Stimulated activated CD8-positive, alpha-beta memory T cell treated with anti-CD3 and anti-CD28 coated beads, Interleukin-4, amount 100 ng/mL, for 48 hours (primary cell): ENCODE measurements around the gene F2RL2.
A peak's percentile ranks its signal among the peaks of the same experiment; 100 is the strongest.

ENCODE experiments used
- DNase-seq: peaks from one replicate; pipeline ENCODE4 v3.0.0-alpha.2; 2020

The F2RL2 gene, protein sequence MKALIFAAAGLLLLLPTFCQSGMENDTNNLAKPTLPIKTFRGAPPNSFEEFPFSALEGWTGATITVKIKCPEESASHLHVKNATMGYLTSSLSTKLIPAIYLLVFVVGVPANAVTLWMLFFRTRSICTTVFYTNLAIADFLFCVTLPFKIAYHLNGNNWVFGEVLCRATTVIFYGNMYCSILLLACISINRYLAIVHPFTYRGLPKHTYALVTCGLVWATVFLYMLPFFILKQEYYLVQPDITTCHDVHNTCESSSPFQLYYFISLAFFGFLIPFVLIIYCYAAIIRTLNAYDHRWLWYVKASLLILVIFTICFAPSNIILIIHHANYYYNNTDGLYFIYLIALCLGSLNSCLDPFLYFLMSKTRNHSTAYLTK

DNA sequence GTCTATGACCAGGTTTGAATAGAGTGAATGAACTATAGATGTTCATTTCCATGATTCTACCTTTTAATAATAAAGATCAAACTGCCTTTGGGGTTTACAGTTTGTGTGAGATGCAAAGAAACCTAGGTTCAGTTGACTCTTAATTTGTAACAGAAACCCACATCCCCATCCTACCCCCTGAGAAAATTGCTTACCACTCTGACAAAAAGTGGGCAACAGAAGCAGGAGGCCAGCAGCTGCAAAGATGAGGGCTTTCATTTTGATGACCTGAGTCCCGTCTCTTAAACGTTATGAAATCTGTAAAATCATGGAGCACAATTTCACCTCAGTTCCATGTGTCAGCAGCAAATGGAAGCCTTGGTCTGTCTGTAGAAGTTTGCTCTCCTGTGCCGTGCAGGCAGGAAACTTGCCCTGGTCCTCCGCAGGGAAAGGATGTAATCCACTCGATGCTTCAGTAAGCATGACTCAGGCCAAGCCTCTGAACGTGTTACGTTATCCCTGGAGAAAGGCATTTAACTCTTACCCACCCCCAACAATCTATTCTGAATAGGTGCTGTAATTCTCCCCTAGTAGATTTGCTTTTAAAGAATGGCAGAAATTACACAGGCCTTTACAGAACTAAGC lies at the start of gene F2RL2:
Gene F2RL2 (minus strand): TSS at position 431 of the 624 bp plus-strand sequence. CDS start 173 bp downstream, at position 258.
- no peak for DNase-seq

DNA sequence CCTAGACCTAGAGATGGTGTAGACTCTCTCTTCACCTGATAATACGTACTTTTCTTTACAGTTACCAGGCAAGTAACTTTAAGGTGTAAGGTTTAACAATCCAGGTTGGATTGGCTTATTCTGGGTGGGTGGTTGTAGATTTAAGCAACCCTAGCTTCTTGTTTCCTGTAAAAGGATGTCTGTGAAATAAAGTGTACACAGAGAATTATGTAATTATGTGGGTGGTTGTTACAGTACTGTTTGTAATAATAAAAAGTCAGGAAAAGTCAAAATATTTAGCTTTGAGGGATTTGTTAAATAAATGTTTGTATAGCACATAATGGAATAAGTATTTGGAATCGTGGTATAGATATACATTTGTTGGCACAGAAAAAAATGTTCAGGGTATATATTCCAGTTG lies 49.0 kb upstream of the F2RL2 start:
- no peak for DNase-seq

DNA sequence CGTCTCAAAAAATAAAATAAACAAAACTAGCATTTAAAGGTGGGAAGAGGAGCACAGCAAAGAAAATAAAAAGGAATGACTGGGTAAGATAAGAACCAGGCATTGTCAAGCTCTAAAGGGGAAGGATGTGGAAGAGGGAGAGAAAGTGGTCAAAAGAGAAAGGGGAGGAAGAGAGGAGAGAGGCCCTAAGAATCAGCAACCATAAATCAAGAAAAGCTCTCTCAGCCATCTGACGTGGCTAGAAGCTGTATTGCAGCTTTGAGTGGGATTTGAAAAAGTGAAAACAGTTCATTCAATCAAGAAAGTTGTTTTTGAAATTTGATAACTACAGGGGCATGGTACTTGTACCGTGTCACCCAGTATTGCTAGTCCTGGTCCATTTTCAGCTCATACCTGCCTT lies 47.3 kb upstream of the F2RL2 start:
- DNase-seq = no peak

DNA sequence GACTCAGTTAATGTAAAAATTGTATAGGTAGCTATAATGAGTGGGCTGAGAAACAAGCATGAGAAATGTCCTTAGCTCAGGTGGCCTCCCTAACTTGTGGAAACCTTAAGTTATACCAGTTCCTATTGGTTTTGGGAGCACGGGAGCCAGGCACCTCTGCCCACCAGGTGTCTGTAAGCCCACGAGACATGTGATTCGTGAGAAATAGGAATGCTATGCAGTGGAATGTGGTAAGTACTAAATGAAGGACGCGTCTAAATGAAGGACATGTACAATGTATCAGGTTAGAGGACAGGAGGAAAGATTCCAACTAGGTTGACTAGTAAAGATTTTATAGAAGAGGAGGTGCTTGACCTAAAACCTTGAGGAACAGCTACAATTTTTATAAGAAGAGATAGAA lies 46.0 kb upstream of the F2RL2 start:
- DNase-seq = no peak

DNA sequence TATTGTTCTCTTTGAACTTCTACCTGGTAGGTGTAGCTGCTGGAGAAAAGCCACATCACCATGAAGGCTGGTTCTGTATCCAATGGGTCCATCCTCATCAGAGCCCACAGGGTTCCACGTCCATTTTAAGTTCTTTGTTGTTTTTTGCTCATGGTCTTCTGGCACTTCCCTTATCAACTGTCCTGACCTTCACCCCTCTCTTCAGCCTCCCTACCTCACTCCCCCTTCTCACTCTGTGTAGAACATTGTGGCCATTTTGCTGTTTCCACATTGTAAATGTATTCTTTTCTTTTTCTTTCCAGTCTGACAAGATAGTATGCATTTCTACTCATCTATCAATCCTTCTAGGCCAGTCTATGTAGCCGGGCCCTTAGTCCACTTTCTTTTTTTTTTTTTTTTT lies 44.3 kb upstream of the F2RL2 start:
- no peak for DNase-seq

DNA sequence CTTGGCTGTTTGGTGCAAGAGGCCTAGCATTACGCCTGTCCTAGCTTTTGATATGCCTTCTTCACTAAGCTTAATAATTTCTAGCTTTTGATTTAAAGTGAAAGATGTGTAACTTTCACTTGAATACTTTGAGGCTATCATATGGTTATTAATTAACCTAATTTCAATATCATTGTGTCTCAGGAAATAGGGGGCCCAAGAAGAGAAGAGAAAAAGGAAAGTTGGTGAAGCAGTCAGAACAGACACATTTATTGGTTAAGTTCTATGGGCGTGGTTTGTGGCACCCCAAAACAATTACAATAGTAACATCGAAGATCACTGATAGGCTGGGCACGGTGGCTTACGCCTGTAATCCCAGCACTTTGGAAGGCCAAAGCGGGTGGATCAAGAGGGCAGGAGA lies 40.9 kb upstream of the F2RL2 start:
- DNase-seq = no peak

DNA sequence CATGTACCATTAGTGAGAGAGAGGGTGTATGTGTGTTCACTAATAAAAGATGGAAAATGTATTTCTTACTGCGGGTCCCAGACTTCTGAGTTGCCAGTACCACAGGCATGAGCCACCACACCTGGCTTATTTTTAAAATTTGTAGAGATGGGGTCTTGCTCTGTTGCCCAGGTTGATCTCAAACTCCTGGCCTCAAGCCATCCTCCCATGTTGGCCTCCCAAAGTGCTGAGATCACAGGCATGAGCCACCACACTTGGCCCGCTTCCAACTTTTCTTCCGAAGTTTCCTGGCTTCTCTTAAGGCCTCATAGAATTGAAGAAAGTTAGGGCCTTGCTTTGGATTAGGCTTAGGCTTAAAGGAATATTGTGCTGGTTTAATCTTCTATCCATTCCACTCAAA lies 40.4 kb upstream of the F2RL2 start:
- no peak for DNase-seq

DNA sequence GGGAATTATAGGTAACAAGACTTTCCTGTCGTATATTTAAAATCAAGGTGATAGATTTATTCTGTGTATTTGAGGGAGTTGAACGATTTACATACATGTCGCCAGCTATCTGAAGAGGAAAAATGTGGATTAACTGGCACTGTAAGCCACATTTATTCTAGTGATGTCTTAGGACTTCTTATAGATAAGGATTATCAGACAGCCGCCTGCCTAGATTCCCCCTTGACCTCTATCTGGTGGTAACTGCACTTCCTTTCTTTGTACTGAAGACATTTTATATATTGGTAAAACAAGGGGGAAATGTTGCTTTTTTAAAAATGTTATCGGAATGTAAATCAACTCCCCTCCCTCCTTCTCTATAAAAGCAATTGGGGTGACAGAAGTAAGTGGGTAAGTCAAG lies 39.3 kb upstream of the F2RL2 start:
- DNase-seq = no peak

DNA sequence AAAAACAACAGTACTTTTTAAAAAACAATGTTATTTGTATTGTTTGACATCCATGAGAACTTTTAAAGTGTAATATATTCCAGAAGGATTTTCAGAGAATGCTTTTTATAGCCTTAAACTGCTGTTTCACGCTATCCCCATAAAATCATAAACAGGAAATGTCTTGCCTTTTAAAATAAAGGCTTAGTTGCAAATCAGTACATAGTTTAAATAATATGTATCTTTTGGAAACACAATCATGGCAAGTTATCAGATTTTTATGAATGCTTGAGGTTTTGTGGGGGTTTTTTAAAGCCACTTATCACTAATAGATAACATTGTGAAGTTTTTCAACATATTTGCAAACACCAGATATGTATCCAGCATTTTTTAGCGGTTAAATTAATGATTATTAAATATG lies 37.2 kb upstream of the F2RL2 start:
- DNase-seq = no peak

DNA sequence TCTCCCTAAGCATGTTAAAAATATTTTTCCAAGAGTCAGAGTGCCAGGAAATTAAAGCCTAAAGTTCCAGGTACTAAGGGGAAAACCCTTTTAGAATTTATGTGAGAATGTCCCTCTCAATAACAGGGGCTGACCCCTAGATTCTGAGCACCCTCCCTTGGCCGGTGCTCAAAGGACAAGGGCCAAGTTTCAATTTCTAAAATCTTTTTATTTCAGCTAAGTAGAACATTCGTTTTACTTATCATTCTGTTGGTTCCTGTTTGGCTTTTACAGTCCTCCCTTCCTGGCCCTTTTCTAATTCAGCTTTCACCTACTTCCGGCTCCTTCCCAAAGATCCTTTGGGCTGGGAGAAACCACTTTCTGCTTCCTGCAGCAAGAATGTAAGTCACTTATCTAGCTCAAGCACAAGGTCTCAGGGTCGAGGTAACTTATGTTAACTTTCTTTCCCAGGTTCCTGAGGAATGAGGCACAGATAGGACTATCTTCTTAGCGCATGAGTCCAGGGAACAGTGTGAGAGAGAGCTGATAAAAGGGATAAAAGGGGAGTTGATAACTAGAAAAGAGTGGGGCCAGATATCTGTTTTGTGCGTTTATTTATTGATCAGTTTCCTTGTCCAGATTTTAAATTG lies 34.6 kb upstream of the F2RL2 start:
- no peak for DNase-seq

DNA sequence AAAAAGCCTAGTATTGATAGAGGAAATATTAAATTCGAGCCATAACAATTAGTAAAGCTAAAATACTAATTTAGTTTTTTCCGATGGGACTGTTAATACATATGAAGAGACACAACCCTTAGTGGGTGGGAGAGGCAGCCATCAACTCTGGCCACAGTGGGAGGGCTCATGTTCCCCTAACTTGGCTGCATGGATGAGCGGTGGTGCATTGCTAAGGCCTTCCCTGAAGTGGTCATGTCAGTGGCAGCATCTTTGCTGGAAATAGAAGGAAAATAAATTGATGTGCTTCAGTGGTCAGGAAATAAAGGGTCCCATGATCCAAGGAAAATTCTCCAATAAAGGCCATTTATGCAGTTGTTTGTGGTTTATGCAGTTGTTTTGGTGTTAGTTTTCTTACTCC lies 33.9 kb upstream of the F2RL2 start:
- DNase-seq = no peak

DNA sequence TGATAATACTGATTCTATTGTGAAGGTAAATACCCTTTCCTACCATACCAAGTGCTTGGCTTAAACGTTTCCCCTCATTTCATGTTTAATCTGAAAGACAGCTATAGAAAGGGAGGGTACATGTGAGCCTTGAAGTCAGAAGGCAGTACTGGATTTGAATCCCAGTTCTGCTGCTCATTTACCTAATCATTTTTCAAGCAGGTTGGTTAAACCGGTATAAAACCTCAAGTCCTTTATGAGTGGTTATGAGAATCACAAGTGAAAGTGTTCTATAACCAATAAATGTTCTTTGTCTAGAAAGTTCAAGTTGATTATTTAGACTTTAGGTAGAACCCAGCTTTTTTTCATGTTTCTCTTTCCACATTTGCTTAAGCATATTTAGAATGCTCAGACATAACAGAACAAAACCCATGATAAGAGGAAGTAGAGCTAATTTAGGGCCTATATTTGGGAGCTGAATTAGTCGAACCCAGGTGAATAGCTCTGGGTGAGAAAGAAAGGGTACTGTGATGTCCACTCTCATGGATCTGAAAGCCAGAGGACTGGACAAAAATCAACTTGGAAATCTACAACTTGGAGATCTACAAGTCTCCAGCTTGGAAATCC lies 29.7 kb upstream of the F2RL2 start:
- DNase-seq = no peak

DNA sequence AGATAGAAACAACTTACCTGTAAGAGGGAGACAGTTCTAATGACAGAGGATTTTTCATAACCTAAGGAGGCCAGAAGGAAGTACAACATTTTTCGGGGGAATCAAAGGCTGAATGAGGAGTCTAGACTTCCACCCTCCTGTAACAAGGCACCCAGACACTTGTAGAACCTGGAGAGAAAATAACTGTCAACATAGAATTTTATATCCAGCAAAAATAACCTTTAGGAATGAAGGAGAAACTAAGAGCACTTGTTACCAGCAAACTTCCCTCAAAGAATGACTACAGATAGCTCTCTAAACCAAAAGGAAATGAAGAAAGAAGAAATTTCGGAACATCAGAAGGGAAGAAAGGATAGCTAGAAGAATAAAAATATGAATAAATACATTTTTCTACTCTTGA lies 25.9 kb upstream of the F2RL2 start:
- DNase-seq = no peak

DNA sequence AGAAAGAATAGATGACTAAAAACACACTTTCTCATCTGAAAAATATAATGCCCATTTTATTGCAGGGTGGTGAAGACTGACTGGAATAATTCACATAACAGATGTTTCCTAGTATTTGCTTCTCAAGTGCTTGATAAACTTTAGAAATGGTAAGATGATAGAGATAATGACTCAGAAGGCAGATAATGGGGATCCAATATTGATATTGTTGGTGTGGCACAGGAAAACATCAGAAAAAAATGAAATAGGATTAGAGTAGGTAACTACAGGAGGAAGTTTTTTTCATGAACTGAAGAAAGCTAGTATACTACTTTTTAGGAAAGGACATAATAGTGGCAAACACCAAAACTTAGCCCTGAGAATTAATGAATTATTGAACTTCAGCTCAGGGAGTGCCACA lies 20.2 kb upstream of the F2RL2 start:
- DNase-seq = no peak

DNA sequence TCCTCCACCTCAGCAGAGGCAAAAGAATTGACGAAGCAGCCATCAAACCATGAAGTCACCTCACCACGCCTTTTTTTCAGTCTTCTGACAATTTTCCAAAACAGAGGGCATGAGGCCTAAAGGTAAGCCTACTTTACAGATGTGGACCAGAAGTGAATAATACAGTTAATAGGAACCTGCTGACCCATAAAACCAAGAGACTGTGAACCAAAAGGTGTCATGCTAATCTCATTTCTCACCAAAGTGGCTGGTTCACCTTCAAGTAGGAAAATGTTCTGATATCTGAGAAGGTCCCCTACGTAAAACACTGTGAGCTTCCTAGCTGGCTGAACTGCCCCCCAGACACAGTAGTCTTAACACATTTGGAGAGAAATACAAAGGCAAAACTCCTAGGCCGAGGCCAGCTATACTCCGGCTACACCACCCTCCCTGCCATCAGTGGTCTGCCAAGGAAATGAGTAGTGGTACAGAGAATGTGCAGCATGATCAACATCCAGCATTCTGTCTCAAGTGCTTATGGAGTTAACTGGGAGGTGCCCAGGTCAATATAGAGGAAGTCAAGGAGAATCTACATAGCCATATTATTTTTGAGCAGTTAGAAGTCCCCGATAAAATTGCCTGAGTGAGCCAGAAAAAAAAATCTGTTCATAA lies 19.3 kb upstream of the F2RL2 start:
- DNase-seq = no peak

DNA sequence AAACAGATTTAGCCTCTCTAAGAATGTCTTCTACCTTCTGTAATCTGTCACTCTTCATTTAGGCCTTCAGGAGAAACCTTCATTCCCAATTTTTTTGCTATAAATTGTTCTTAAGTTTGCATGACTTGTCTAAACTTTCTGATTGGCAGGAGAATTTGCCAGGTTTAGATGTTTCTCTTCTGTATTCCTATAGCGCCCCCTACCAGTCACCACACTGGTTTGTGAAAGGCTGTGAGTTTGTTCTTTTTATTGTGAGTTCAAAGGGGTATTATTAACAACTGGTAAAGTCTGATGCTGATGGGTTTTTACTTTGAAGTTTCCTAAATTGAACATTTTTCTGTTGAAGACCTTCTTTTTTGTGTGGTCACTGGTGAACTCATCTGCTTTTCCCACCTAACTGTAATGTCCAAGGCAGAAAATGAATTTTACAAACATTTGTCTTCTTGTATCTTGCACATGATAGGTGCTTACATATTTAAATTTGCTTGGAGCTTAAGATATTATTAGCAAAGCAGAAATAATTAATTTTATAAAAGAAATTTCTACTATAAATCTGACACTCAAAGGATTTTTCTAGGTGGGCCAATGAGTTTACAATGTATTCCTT lies 18.4 kb upstream of the F2RL2 start:
- peak; percentile 86 for DNase-seq

DNA sequence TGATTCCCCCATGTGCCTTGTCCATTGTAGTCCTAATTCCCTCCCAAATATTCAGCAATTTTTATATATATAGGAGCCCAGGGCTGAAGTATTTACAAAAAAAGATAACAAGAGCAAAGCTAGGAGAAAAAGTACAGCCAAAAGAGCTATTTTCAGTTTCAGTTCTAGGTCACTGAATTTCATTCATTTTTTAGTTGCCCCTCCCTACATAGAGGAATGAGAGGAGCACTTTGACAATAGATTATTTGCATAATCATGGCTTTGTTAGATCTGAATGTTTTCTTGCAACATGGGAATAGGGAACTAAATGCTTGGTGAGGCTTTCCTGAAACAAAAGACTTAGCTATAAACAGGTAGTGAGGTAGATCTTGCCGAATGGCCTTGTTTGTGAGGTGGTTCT lies 15.3 kb upstream of the F2RL2 start:
- no peak for DNase-seq

DNA sequence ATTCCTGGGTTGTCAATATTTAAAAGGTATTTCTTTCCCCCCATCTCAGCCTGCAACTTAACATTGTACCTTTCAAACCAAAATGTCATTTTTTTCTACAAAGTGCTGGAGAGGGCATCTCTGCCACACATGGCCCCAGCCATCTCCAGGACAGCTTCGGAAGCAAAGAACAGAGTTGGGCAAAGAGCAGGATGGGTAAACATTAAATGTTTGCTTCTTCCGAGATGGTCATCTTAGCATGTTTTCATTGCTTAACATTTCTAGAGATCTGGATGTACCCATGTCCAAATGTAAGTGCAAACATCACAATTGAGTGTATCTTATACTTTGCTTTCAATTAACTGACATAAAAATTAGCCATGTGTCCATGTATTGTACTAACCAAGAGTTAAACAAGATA lies 14.3 kb upstream of the F2RL2 start:
- DNase-seq = no peak

DNA sequence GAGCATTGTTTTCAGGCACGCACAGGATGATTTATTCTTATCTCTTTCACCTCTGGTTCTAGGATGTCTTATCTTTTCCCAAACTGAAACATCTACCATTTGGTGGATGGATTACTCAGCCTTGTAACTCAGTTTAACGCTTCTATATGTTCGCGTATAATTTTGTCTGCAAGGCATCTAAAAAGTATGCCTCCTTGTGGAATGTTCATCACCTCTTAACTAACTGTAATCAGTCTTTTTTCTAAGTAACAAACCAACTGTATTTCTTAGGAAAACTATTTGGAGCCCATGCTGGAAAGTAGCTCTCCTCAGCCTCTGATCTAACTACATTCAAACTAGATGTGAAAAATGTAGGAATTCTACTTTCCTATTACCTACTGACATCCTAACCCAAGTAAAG lies 11.5 kb upstream of the F2RL2 start:
- DNase-seq = no peak

DNA sequence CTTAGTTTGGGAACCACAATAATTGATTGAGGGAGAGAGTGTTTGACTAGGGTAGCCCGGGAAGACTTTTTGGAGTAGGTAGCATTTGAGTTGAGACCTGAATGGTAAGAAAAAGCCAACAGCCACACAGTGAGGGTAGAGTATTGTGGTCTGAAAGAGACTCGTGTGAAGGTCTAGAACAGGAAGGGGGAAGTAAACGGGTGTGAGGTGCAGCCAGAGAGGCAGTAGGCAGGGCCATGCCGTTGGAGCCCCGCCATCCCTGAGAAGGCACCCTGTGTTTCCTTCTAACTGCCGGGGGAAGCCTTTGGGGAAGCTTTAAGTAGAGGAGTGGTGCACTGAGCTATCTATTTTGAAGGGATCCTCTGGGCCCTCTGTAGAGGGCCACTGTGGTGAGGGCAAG lies 3.5 kb upstream of the F2RL2 start:
- no peak for DNase-seq

DNA sequence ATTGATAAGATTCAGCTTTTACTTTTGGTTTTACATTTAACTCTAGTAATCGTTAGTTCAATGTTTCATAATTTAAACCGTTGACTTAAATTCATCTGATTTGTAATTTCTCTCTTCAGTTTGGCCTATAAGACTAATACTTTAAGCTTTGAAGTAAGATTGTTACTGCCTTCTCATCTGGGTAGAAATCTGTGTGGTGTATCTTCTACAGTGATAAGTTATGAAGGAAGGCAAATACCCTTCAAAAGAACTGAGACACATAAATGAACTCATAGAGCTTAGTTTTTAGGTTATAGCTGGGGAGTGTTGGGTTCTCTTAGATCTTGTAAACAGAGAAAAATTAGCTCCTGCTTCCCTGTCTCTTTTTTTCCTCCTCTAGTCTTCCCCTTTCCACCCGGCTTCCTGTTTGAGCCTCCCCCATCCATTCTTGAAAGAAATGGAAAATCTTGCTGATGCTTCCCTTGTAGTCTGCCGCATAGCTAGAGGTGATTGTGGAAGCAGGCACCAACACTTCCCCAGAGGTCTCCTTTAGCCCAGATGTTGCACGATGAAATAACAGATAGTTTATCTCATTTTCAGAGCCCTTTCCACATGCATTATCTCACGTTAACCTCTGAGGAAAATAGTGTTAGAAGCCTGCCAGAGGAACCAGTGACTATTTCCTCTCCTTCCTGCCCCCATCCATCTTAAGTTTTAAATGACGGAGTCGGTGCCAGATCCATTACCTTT lies 2.0 kb upstream of the F2RL2 start:
- no peak for DNase-seq

DNA sequence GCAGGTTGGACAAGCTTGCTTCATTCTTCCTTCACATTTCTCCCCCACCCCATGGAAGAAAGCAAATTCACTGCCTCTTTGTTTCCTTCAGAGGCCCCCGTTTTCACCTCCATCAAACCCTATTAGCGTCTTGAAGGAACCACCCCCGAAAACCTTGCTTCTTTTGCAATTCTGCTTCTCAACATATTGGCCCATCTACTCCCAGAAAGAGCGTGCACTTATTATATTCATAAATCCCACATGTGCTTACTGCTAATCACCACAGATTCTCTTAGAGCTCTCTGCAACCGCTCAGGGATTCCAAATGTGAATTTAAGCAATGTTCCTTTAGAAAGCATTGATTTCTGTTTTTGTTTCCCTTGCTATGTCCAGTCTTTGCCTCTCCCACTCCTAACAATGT lies 1.1 kb downstream of the F2RL2 start:
- DNase-seq = no peak
